ENCODE data around the gene CACNA1A. TPM values are rescaled to one million over a fixed set of nuclear protein-coding genes. Genes with fewer than 3 reads are reported as not detected.
"Not testable (repeated sequence)": the region's sequence is repeated elsewhere in the genome, so short reads cannot be mapped to it uniquely, and the experiment has no call there.

CACNA1A gene
- total RNA-seq, 1 donor, result 0.21 TPM

- H3K4me3 ChIP-seq (ENCODE audit: low read length), result no peak overlapping the region
- H3K4me1 ChIP-seq (ENCODE audit: insufficient read depth, low read length), result no peaks in the 10 kb centered on the region
- no peaks in the 10 kb centered on the region for H3K9me3 ChIP-seq (ENCODE audit: low read depth, low read length)
- no peaks in the 10 kb centered on the region for H3K27me3 ChIP-seq (ENCODE audit: insufficient read depth, low read length)
Observed at GRCh38 chr19:13283871-13284270, 222.4 kb downstream of the CACNA1A start.

GRCh38 chr19:13282486-13283065 lies 223.7 kb downstream of the CACNA1A start:
- H3K4me3 ChIP-seq (ENCODE audit: low read length), result no peak overlapping the region
- no peaks in the 10 kb centered on the region for H3K9me3 ChIP-seq (ENCODE audit: low read depth, low read length)
- H3K27me3 ChIP-seq (ENCODE audit: insufficient read depth, low read length), result no peaks in the 10 kb centered on the region
- H3K4me1 ChIP-seq (ENCODE audit: insufficient read depth, low read length), result peaks cover 2% of the 10 kb centered on the region

- no peaks in the 10 kb centered on the region for H3K27me3 ChIP-seq (ENCODE audit: insufficient read depth, low read length)
- H3K9me3 ChIP-seq (ENCODE audit: low read depth, low read length), result no peaks in the 10 kb centered on the region
- H3K4me3 ChIP-seq (ENCODE audit: low read length), result no peak overlapping the region
- H3K4me1 ChIP-seq (ENCODE audit: insufficient read depth, low read length), result peaks cover 9% of the 10 kb centered on the region
Observed at GRCh38 chr19:13281567-13282291, 224.6 kb downstream of the CACNA1A start.

- Histone ChIP-seq H3K4me1 (ENCODE audit: insufficient read depth, low read length) (peaks cover 9% of the 10 kb centered on the region), H3K4me3 (ENCODE audit: low read length) (no peak overlapping the region), H3K9me3 (ENCODE audit: low read depth, low read length) (no peaks in the 10 kb centered on the region), H3K27me3 (ENCODE audit: insufficient read depth, low read length) (no peaks in the 10 kb centered on the region)
Observed at GRCh38 chr19:13277104-13277809, 229.0 kb downstream of the CACNA1A start.

GRCh38 chr19:13275016-13275722 lies 231.1 kb downstream of the CACNA1A start:
- Histone ChIP-seq H3K4me3 (ENCODE audit: low read length) (no peak overlapping the region), H3K27me3 (ENCODE audit: insufficient read depth, low read length) (no peaks in the 10 kb centered on the region), H3K9me3 (ENCODE audit: low read depth, low read length) (no peaks in the 10 kb centered on the region), H3K4me1 (ENCODE audit: insufficient read depth, low read length) (peaks cover 9% of the 10 kb centered on the region)

GRCh38 chr19:13270514-13271105 lies 235.7 kb downstream of the CACNA1A start:
- no peaks in the 10 kb centered on the region for H3K4me1 ChIP-seq (ENCODE audit: insufficient read depth, low read length)
- no peaks in the 10 kb centered on the region for H3K9me3 ChIP-seq (ENCODE audit: low read depth, low read length)
- no peaks in the 10 kb centered on the region for H3K27me3 ChIP-seq (ENCODE audit: insufficient read depth, low read length)
- no peak overlapping the region for H3K4me3 ChIP-seq (ENCODE audit: low read length)

- Histone ChIP-seq H3K4me1 (ENCODE audit: insufficient read depth, low read length) (no peaks in the 10 kb centered on the region), H3K9me3 (ENCODE audit: low read depth, low read length) (no peaks in the 10 kb centered on the region), H3K27me3 (ENCODE audit: insufficient read depth, low read length) (no peaks in the 10 kb centered on the region), H3K4me3 (ENCODE audit: low read length) (no peak overlapping the region)
Observed at GRCh38 chr19:13269348-13269747, 236.9 kb downstream of the CACNA1A start.

- H3K4me3 ChIP-seq (ENCODE audit: low read length), result no peak overlapping the region
- H3K4me1 ChIP-seq (ENCODE audit: insufficient read depth, low read length), result no peaks in the 10 kb centered on the region
- H3K9me3 ChIP-seq (ENCODE audit: low read depth, low read length), result no peaks in the 10 kb centered on the region
Observed at GRCh38 chr19:13267889-13268288, 238.4 kb downstream of the CACNA1A start.

GRCh38 chr19:13267131-13267530 lies 239.1 kb downstream of the CACNA1A start:
- H3K9me3 ChIP-seq (ENCODE audit: low read depth, low read length), result no peaks in the 10 kb centered on the region
- peaks cover 5% of the 10 kb centered on the region for H3K4me1 ChIP-seq (ENCODE audit: insufficient read depth, low read length)
- H3K4me3 ChIP-seq (ENCODE audit: low read length), result no peak overlapping the region
- no peaks in the 10 kb centered on the region for H3K27me3 ChIP-seq (ENCODE audit: insufficient read depth, low read length)

More at GRCh38 chr19:13267889-13268288, 238.4 kb downstream of the CACNA1A start:
- H3K27me3 ChIP-seq (ENCODE audit: insufficient read depth, low read length), result no peaks in the 10 kb centered on the region

GRCh38 chr19:13262450-13262849 lies 243.8 kb downstream of the CACNA1A start:
- H3K9me3 ChIP-seq (ENCODE audit: low read depth, low read length), result no peaks in the 10 kb centered on the region
- H3K4me3 ChIP-seq (ENCODE audit: low read length), result no peak overlapping the region
- H3K27me3 ChIP-seq (ENCODE audit: insufficient read depth, low read length), result no peaks in the 10 kb centered on the region
- peaks cover 23% of the 10 kb centered on the region for H3K4me1 ChIP-seq (ENCODE audit: insufficient read depth, low read length)

GRCh38 chr19:13260883-13261653 lies 245.2 kb downstream of the CACNA1A start:
- Histone ChIP-seq H3K9me3 (ENCODE audit: low read depth, low read length) (no peaks in the 10 kb centered on the region), H3K4me3 (ENCODE audit: low read length) (no peak overlapping the region), H3K4me1 (ENCODE audit: insufficient read depth, low read length) (peaks cover 23% of the 10 kb centered on the region), H3K27me3 (ENCODE audit: insufficient read depth, low read length) (no peaks in the 10 kb centered on the region)

- no peak overlapping the region for H3K4me3 ChIP-seq (ENCODE audit: low read length)
- peaks cover 16% of the 10 kb centered on the region for H3K4me1 ChIP-seq (ENCODE audit: insufficient read depth, low read length)
- H3K9me3 ChIP-seq (ENCODE audit: low read depth, low read length), result no peaks in the 10 kb centered on the region
- no peaks in the 10 kb centered on the region for H3K27me3 ChIP-seq (ENCODE audit: insufficient read depth, low read length)
Observed at GRCh38 chr19:13256918-13257317, 249.4 kb downstream of the CACNA1A start.

GRCh38 chr19:13256398-13256797 lies 249.9 kb downstream of the CACNA1A start:
- not testable (repeated sequence) for H3K9me3 ChIP-seq (ENCODE audit: low read depth, low read length); H3K4me3 ChIP-seq (ENCODE audit: low read length); H3K27me3 ChIP-seq (ENCODE audit: insufficient read depth, low read length)
- H3K4me1 ChIP-seq (ENCODE audit: insufficient read depth, low read length), result peaks cover 11% of the 10 kb centered on the region

GRCh38 chr19:13255719-13256059 lies 250.6 kb downstream of the CACNA1A start:
- Histone ChIP-seq H3K4me1 (ENCODE audit: insufficient read depth, low read length) (peaks cover 4% of the 10 kb centered on the region), H3K9me3 (ENCODE audit: low read depth, low read length) (no peaks in the 10 kb centered on the region), H3K4me3 (ENCODE audit: low read length) (no peak overlapping the region), H3K27me3 (ENCODE audit: insufficient read depth, low read length) (no peaks in the 10 kb centered on the region)
